Breast epithelium (tissue), 4 donors: Measurements from ENCODE around the gene RNF123. TPM values are rescaled to one million over a fixed set of nuclear protein-coding genes. Genes with fewer than 3 reads are reported as not detected.

Experiments
- DNase-seq, 2 donors: peaks; one replicate each; pipeline ENCODE4 v3.0.0-alpha.2; 2019; ENCODE audit warnings: low spot score in 2 of 2
- H3K27ac ChIP-seq, 2 donors: fragments of 200-600 bp; sonication (generic) in 1 of 2; one replicate each; pipeline ENCODE4 v1.5.1; 2016 to 2019; ENCODE audit warnings: mild to moderate bottlenecking in 1 of 2
- H3K27me3 ChIP-seq, 2 donors: fragments of 200-600 bp; sonication (generic) in 1 of 2; one replicate each; pipeline versions ENCODE4 v1.5.1 to v1.6.0; 2017 to 2019; ENCODE audit warnings: control low read depth in 1 of 2, mild to moderate bottlenecking in 1 of 2
- H3K36me3 ChIP-seq: fragments of 200-600 bp; one replicate; pipeline ENCODE4 v1.5.1; 2019
- H3K4me1 ChIP-seq, 2 donors: fragments of 200-600 bp; sonication (generic); one replicate each; pipeline ENCODE4 v1.5.1; 2016 to 2019; ENCODE audit warnings: control low read depth in 1 of 2
- H3K4me3 ChIP-seq, 3 donors: fragments of 200-600 bp; sonication (generic); 1 replicate in 2 of 3; 2 replicates in 1 of 3; pipeline ENCODE4 v1.5.1; 2016 to 2019; ENCODE audit warnings: mild to moderate bottlenecking in 3 of 3, moderate library complexity in 2 of 3
- H3K9me3 ChIP-seq, 2 donors: fragments of 200-600 bp; sonication (generic) in 1 of 2; one replicate each; pipeline ENCODE4 v1.5.1; 2016 to 2019; ENCODE audit warnings: control low read depth in 1 of 2
- POLR2A ChIP-seq: fragments of 450-650 bp; IDR thresholded peaks from one replicate; pipeline ENCODE4 v1.6.1; 2016; ENCODE audit warnings: antibody characterized with exemption, mild to moderate bottlenecking, moderate library complexity
- POLR2AphosphoS5 ChIP-seq, 3 donors: sonication (generic); formaldehyde crosslinking; IDR thresholded peaks; one replicate each; pipeline ENCODE4 v1.6.1; 2017; ENCODE audit warnings: antibody characterized with exemption in 3 of 3
- intact Hi-C: fragments of 100-400 bp; cut with DNase I; formaldehyde crosslinking; loops from one replicate; pipeline ENCODE4 v1.15.1; 2023; ENCODE audit warnings: low total_unique reads
- total RNA-seq, 3 donors: library from RNA; depleted of rRNA; stranded (reverse); fragments of >200 nt; gene quantifications; one replicate each; pipeline ENCODE4 v1.1.0, GENCODE V29; 2016
- TF ChIP-seq, protein P1 (sequence below), 3 donors: fragments of 450-650 bp; IDR thresholded peaks; one replicate each; pipeline ENCODE4 v1.5.1; 2016 to 2017; ENCODE audit warnings: antibody characterized with exemption in 3 of 3, mild to moderate bottlenecking in 3 of 3, moderate library complexity in 3 of 3

RNF123 gene
- total RNA-seq, 3 donors from 2014 or later = 22.1 to 29.8 (median 26.2) TPM

DNA sequence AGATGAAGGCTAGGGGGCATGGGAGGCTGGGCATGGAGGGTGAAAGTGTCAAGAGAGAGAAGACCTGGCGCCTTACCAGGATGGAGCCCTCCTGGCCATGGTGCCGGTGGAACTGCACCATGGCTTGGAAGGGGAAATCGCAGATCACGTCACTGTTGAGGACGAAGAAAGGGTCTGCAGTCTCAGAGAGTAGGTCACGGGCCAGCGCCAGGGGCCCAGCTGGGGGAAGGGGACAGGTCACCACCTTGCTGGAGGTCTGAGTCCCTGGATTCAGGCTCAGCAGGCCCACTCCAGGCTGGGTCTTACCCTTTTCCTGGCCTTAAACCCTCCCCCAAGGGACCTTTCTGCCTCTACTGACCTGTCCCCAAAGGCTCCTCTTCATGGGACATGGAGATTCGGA is 33.5 kb downstream of the RNF123 start:
- H3K9me3 ChIP-seq = no peaks in the 10 kb centered on the region
- no peak for TF ChIP-seq POLR2AphosphoS5 (IDR thresholded peaks at IDR 0.05)
- TF ChIP-seq, protein P1, sequence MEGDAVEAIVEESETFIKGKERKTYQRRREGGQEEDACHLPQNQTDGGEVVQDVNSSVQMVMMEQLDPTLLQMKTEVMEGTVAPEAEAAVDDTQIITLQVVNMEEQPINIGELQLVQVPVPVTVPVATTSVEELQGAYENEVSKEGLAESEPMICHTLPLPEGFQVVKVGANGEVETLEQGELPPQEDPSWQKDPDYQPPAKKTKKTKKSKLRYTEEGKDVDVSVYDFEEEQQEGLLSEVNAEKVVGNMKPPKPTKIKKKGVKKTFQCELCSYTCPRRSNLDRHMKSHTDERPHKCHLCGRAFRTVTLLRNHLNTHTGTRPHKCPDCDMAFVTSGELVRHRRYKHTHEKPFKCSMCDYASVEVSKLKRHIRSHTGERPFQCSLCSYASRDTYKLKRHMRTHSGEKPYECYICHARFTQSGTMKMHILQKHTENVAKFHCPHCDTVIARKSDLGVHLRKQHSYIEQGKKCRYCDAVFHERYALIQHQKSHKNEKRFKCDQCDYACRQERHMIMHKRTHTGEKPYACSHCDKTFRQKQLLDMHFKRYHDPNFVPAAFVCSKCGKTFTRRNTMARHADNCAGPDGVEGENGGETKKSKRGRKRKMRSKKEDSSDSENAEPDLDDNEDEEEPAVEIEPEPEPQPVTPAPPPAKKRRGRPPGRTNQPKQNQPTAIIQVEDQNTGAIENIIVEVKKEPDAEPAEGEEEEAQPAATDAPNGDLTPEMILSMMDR (IDR thresholded peaks at IDR 0.05) = no peak
- no peak for TF ChIP-seq POLR2A
- no peaks in the 10 kb centered on the region for H3K36me3 ChIP-seq
- peaks cover 10 to 14% of the 10 kb centered on the region in 2 donors for H3K4me1 ChIP-seq
- peak overlapping the region; percentile 91 to 100 (median 96) for H3K4me3 ChIP-seq
- DNase-seq = peak in 1 of 2 donors; percentile 44
- intact Hi-C loops = no loop called here
- peak overlapping the region; percentile 96 to 99 for H3K27ac ChIP-seq
- H3K27me3 ChIP-seq = no peaks in the 10 kb centered on the region

GRCh38 chr3:49723296-49723627 is 33.9 kb downstream of the RNF123 start:
- H3K27ac ChIP-seq = peak overlapping the region; percentile 96 to 99
- no peaks in the 10 kb centered on the region for H3K36me3 ChIP-seq
- no peaks in the 10 kb centered on the region for H3K9me3 ChIP-seq
- DNase-seq = peak; percentile 67 to 76
- peak overlapping the region; percentile 91 to 100 (median 96) for H3K4me3 ChIP-seq
- peaks cover 10 to 14% of the 10 kb centered on the region in 2 donors for H3K4me1 ChIP-seq
- intact Hi-C loops = no loop called here
- no peaks in the 10 kb centered on the region for H3K27me3 ChIP-seq
- no peak for TF ChIP-seq POLR2A
- TF ChIP-seq, protein P1 (IDR thresholded peaks at IDR 0.05) = no peak
- no peak for TF ChIP-seq POLR2AphosphoS5 (IDR thresholded peaks at IDR 0.05)

DNA sequence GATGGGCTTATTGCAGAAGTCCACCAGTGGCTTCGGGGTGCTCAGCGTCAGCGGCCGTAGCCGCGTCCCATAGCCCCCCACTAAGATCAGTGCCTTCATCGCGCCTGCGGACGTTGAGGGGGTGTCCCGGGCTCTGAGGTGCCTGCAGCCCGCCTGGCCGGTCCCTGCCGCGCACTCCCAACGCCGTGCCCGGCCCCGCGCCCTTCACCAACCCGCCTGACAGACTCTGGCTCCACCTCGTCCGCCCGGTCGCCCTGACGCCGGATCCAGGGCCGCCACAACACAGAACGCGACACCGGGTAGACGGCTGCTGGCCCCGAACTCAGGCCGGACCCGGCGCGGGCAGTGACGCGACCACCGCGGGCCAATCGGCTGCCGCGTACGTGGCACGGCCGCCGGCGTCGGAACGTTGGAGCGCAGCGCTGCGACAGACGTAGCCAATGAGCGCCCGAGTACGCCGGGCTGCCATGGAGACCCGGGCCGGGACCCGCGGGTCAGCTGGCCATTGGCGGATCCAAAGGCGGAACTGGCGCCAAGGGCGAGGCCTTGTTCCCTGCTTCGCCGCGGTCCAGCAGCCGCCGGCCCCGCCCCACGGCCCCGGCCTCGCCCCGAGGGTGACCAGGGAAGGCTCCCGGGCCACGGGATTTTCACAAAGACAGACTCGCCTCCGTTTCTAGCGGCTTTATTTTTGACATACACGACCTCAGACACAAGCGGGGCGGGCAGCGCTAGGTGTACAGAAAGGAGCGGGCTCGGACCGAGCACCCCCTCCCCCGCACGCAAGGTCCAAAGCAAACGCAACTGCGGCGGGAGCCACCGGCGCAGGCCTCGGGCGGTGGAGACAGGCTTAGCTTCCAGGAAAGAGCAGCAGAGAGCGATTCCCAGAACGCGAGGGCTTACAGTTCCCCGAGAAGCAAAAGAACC is 34.5 kb downstream of the RNF123 start, which contains the start of gene GMPPB:
GMPPB (minus strand) TSS at position 324 of the 924 bp plus-strand sequence; CDS start at position 99, 225 bp downstream.
- Histone ChIP-seq H3K4me1 (peaks cover 10% of the 10 kb centered on the region in 2 donors), H3K27ac (peak within 1 kb of the TSS; percentile 96 to 99), H3K27me3 (no peaks in the 10 kb centered on the region), H3K4me3 (peak within 1 kb of the TSS; percentile 91 to 100 (median 96)), H3K36me3 (no peaks in the 10 kb centered on the region), H3K9me3 (no peaks in the 10 kb centered on the region)
- DNase-seq = peak; percentile 96 to 98
- intact Hi-C loops = no loop called here
- TF ChIP-seq POLR2A (peak; percentile 46), POLR2AphosphoS5 (IDR thresholded peaks at IDR 0.05) (peak; percentile 72 to 79 (median 78))
- TF ChIP-seq, protein P1 (IDR thresholded peaks at IDR 0.05) = no peak

- Histone ChIP-seq H3K27me3 (no peaks in the 10 kb centered on the region), H3K4me1 (peaks cover 9 to 10% of the 10 kb centered on the region in 2 donors), H3K27ac (peak overlapping the region; percentile 96 to 99), H3K9me3 (no peaks in the 10 kb centered on the region), H3K4me3 (peak overlapping the region; percentile 91 to 100 (median 96)), H3K36me3 (no peaks in the 10 kb centered on the region)
- intact Hi-C loops = no loop called here
- TF ChIP-seq POLR2AphosphoS5 (IDR thresholded peaks at IDR 0.05) (no peak), POLR2A (no peak)
- TF ChIP-seq, protein P1 (IDR thresholded peaks at IDR 0.05) = no peak
- no peak for DNase-seq
These were observed 35.2 kb downstream of the RNF123 start for GRCh38 chr3:49724586-49724985.
